DOHH2 (cell line): ENCODE measurements around the gene C4BPA.

ENCODE experiments used
- CTCF ChIP-seq: fragments of 200-600 bp; sonication (generic); IDR thresholded peaks from one replicate; pipeline ENCODE4 v1.5.1; 2014; ENCODE audit warnings: antibody characterized with exemption, mild to moderate bottlenecking, low read depth, low read length; ENCODE audit not compliant: poor library complexity, severe bottlenecking
- EZH2phosphoT487 ChIP-seq: fragments of 200-600 bp; sonication (generic); IDR thresholded peaks from 2 replicates; pipeline ENCODE4 v1.6.1; 2017; ENCODE audit warnings: borderline replicate concordance, mild to moderate bottlenecking, antibody characterized with exemption, low read length, moderate library complexity, mixed read lengths

GRCh38 chr1:207156826-207157225, 52.8 kb downstream of the C4BPA start:
- no peak for TF ChIP-seq CTCF
- TF ChIP-seq EZH2phosphoT487, result no peak
